WTC11 (cell line): Measurements from ENCODE around the gene NTMT2. TPM values are rescaled to one million over a fixed set of nuclear protein-coding genes. Genes with fewer than 3 reads are reported as not detected.

Source experiments
- ATAC-seq: fragments of 200-7000 bp; cut with Tn5 transposase; 2 replicates; pipeline ENCODE4 v1.10.0; 2021; ENCODE audit warnings: mild to moderate bottlenecking, moderate library complexity
- CTCF ChIA-PET: fragments of 300-600 bp; sonication (Branson Sonifier 250); formaldehyde crosslinking; loops from one replicate; lab custom pipeline; 2021; ENCODE audit warnings: antibody characterized with exemption; lab: Charles Lee
- POLR2A ChIA-PET: fragments of 350-600 bp; sonication (Branson Sonifier 250); formaldehyde crosslinking; loops from one replicate; lab custom pipeline; 2021; ENCODE audit warnings: antibody characterized with exemption; lab: Charles Lee
- DNase-seq: peaks from one replicate; pipeline ENCODE4 v3.0.0; 2021; ENCODE audit warnings: low spot score
- H3K27ac Mint-ChIP-seq: 2 replicates; pipeline ENCODE4 v1.8.0; 2021; ENCODE audit warnings: mixed read lengths
- H3K27me3 Mint-ChIP-seq: 2 replicates; pipeline ENCODE4 v1.8.0; 2021; ENCODE audit warnings: low read depth, mild to moderate bottlenecking, moderate library complexity, mixed read lengths
- H3K36me3 Mint-ChIP-seq: 2 replicates; pipeline ENCODE4 v1.8.0; 2021; ENCODE audit warnings: mixed read lengths
- H3K4me1 Mint-ChIP-seq: 2 replicates; pipeline ENCODE4 v1.8.0; 2022; ENCODE audit warnings: mixed read lengths
- H3K4me3 Mint-ChIP-seq: 2 replicates; pipeline ENCODE4 v1.8.0; 2021; ENCODE audit warnings: mild to moderate bottlenecking, moderate library complexity, mixed read lengths
- H3K9me3 Mint-ChIP-seq: 2 replicates; pipeline ENCODE4 v1.8.0; 2021; ENCODE audit warnings: mixed read lengths
- AR ChIP-seq: fragments of 250-450 bp; sonication (Bioruptor Pico); IDR thresholded peaks from 2 replicates; pipeline ENCODE4 v1.9.0; 2021; ENCODE audit warnings: mild to moderate bottlenecking
- ATF1 ChIP-seq: sonication (generic); formaldehyde crosslinking; IDR thresholded peaks from 2 replicates; pipeline ENCODE4 v1.8.1; 2023; ENCODE audit warnings: mild to moderate bottlenecking, moderate library complexity, missing genetic modification reagents
- ATF2 ChIP-seq: sonication (generic); formaldehyde crosslinking; IDR thresholded peaks from 2 replicates; pipeline ENCODE4 v1.8.1; 2022; ENCODE audit warnings: low read depth, missing genetic modification reagents, borderline replicate concordance
- ATF6 ChIP-seq: sonication (generic); formaldehyde crosslinking; IDR thresholded peaks from 2 replicates; pipeline ENCODE4 v1.8.1; 2023; ENCODE audit warnings: mild to moderate bottlenecking, missing genetic modification reagents
- CDX4 ChIP-seq: fragments of 250-450 bp; sonication (Bioruptor Pico); IDR thresholded peaks from 2 replicates; pipeline ENCODE4 v1.9.0; 2021; ENCODE audit warnings: moderate library complexity, mild to moderate bottlenecking, inconsistent platforms, borderline replicate concordance
- E2F5 ChIP-seq: sonication (generic); formaldehyde crosslinking; IDR thresholded peaks from 2 replicates; pipeline ENCODE4 v1.8.1; 2022; ENCODE audit warnings: mild to moderate bottlenecking, moderate library complexity, missing genetic modification reagents
- ERG ChIP-seq: fragments of 250-450 bp; sonication (Bioruptor Pico); IDR thresholded peaks from 2 replicates; pipeline ENCODE4 v1.8.0; 2021; ENCODE audit warnings: mild to moderate bottlenecking
- ESRRA ChIP-seq: sonication (generic); formaldehyde crosslinking; IDR thresholded peaks from 2 replicates; pipeline ENCODE4 v1.8.1; 2022; ENCODE audit warnings: mild to moderate bottlenecking, missing genetic modification reagents, borderline replicate concordance
- FOXK1 ChIP-seq: sonication (generic); formaldehyde crosslinking; IDR thresholded peaks from 2 replicates; pipeline ENCODE4 v1.8.0; 2022; ENCODE audit warnings: mild to moderate bottlenecking, moderate library complexity, missing genetic modification reagents
- HMGXB4 ChIP-seq: sonication (generic); formaldehyde crosslinking; IDR thresholded peaks from 2 replicates; pipeline ENCODE4 v1.8.1; 2023; ENCODE audit warnings: mild to moderate bottlenecking, moderate library complexity, missing genetic modification reagents
- IRF2 ChIP-seq: sonication (generic); formaldehyde crosslinking; IDR thresholded peaks from 2 replicates; pipeline ENCODE4 v1.8.0; 2022; ENCODE audit warnings: low read depth, missing genetic modification reagents, borderline replicate concordance
- MYBL2 ChIP-seq: sonication (generic); formaldehyde crosslinking; IDR thresholded peaks from 2 replicates; pipeline ENCODE4 v1.8.1; 2023; ENCODE audit warnings: mild to moderate bottlenecking, moderate library complexity, missing genetic modification reagents
- NR2C2 ChIP-seq: sonication (generic); formaldehyde crosslinking; IDR thresholded peaks from 2 replicates; pipeline ENCODE4 v1.8.0; 2022; ENCODE audit warnings: mild to moderate bottlenecking, missing genetic modification reagents
- TCF7 ChIP-seq: sonication (generic); formaldehyde crosslinking; IDR thresholded peaks from 2 replicates; pipeline ENCODE4 v1.8.0; 2022; ENCODE audit warnings: mild to moderate bottlenecking, low read depth, missing genetic modification reagents, moderate library complexity
- TEAD1 ChIP-seq: sonication (generic); formaldehyde crosslinking; IDR thresholded peaks from 2 replicates; pipeline ENCODE4 v1.8.0; 2022; ENCODE audit warnings: mild to moderate bottlenecking, missing genetic modification reagents
- ZBTB43 ChIP-seq: sonication (generic); formaldehyde crosslinking; IDR thresholded peaks from 2 replicates; pipeline ENCODE4 v1.8.1; 2023; ENCODE audit warnings: mild to moderate bottlenecking, missing genetic modification reagents
- ZNF416 ChIP-seq: fragments of 250-450 bp; sonication (Bioruptor Pico); IDR thresholded peaks from 2 replicates; pipeline ENCODE4 v1.9.0; 2021; ENCODE audit warnings: mild to moderate bottlenecking, inconsistent platforms
- total RNA-seq: library from RNA; stranded (reverse); gene quantifications from 3 replicates; pipeline ENCODE4 v1.2.3, GENCODE V29; 2021

The NTMT2 gene
- total RNA-seq, 1 experiment from 2014 or later = 0.24 TPM

GRCh38 chr1:170149241-170149640 is 3.5 kb downstream of the NTMT2 start:
- TF ChIP-seq HMGXB4 (CRISPR knock-in tag) (no peak), E2F5 (CRISPR knock-in tag) (no peak), FOXK1 (CRISPR knock-in tag) (no peak), ZNF416 (CRISPR knock-in tag) (no peak), ATF6 (CRISPR knock-in tag) (no peak), NR2C2 (CRISPR knock-in tag) (no peak), IRF2 (CRISPR knock-in tag) (no peak), ERG (CRISPR knock-in tag) (no peak), ZBTB43 (CRISPR knock-in tag) (no peak), AR (CRISPR knock-in tag) (no peak), ESRRA (CRISPR knock-in tag) (no peak), TCF7 (CRISPR knock-in tag) (no peak), ATF2 (CRISPR knock-in tag) (no peak), MYBL2 (CRISPR knock-in tag) (no peak), CDX4 (CRISPR knock-in tag) (no peak), ATF1 (CRISPR knock-in tag) (no peak), TEAD1 (CRISPR knock-in tag) (no peak)
- peaks cover 16% of the 10 kb centered on the region for H3K9me3 Mint-ChIP-seq
- peaks cover 49% of the 10 kb centered on the region for H3K27me3 Mint-ChIP-seq

More at GRCh38 chr1:170149241-170149640, 3.5 kb downstream of the NTMT2 start:
- ATAC-seq (no peak), DNase-seq (no peak)
- Mint-ChIP-seq H3K4me1 (peaks cover 28% of the 10 kb centered on the region), H3K4me3 (no peak overlapping the region), H3K36me3 (peaks cover 12% of the 10 kb centered on the region), H3K27ac (no peak overlapping the region)
- CTCF ChIA-PET = no interaction called here
- POLR2A ChIA-PET = no interaction called here
